Endothelial cell of umbilical vein (primary cell): ENCODE data around the gene JARID2. TPM values are rescaled to one million over a fixed set of nuclear protein-coding genes. Genes with fewer than 3 reads are reported as not detected.

Source experiments
- BruUV-seq: library from RNA; stranded (reverse); fragments of 400-500 nt; replicated peaks from 2 replicates; lab custom pipeline; 2021; lab: Mats Ljungman, UMichigan
- CTCF ChIA-PET: fragments of 300-600, 350-600 bp; sonication (Branson Sonifier 250); formaldehyde crosslinking; loops from one replicate; lab custom pipeline; 2021; ENCODE audit warnings: antibody characterized with exemption, inconsistent platforms; lab: Charles Lee
- POLR2A ChIA-PET: fragments of 300-600, 350-600 bp; sonication (Branson Sonifier 250); formaldehyde crosslinking; loops from one replicate; lab custom pipeline; 2021; ENCODE audit warnings: antibody characterized with exemption, inconsistent platforms; lab: Charles Lee
- DNase-seq: peaks from one replicate; pipeline ENCODE4 v3.0.0-alpha.2; 2011; ENCODE audit warnings: low read depth, low spot score
- FAIRE-seq: peaks from 2 replicates; lab custom pipeline; 2011; peaks lifted over from hg19 to GRCh38; lab: Jason Lieb, UNC
- H2AFZ ChIP-seq: 2 replicates; pipeline ENCODE4 v1.6.0; 2012; ENCODE audit warnings: low read depth, low read length, control low read depth, inconsistent platforms
- H3K27ac ChIP-seq: 2 replicates; pipeline ENCODE4 v1.5.1; 2011; ENCODE audit warnings: low read depth, mild to moderate bottlenecking, control low read depth, low read length, moderate library complexity; ENCODE audit not compliant: insufficient read depth
- H3K27me3 ChIP-seq, 2 experiments: 2 replicates each; pipeline versions ENCODE4 v1.6.0 to v1.6.1; 2011; ENCODE audit warnings: low read length in 2 of 2, mixed read lengths in 1 of 2; ENCODE audit not compliant: control insufficient read depth in 2 of 2, insufficient read depth in 2 of 2
- H3K36me3 ChIP-seq, 2 experiments: 2 replicates in 1 of 2; 3 replicates in 1 of 2; pipeline ENCODE4 v1.5.1; 2011; ENCODE audit warnings: low read length in 2 of 2, mild to moderate bottlenecking in 1 of 2, moderate library complexity in 1 of 2; ENCODE audit not compliant: control insufficient read depth in 2 of 2, insufficient read depth in 2 of 2; ENCODE audit errors: extremely low read depth in 1 of 2
- H3K4me1 ChIP-seq: 3 replicates; pipeline ENCODE4 v1.5.1; 2011; ENCODE audit warnings: mild to moderate bottlenecking, low read length; ENCODE audit not compliant: control insufficient read depth, insufficient read depth; ENCODE audit errors: extremely low read depth
- H3K4me2 ChIP-seq: 2 replicates; pipeline ENCODE4 v1.6.1; 2011; ENCODE audit warnings: low read length, control low read depth, mixed read lengths; ENCODE audit not compliant: insufficient read depth
- H3K4me3 ChIP-seq, 3 experiments: fragments of 200-600 bp in 1 of 3; sonication (generic), shearing (Covaris generic) in 1 of 3; replicated peaks in 1 of 3; 2 replicates each; pipeline ENCODE4 v1.5.1; 2011 to 2016; ENCODE audit warnings: control low read depth in 3 of 3, low read length in 3 of 3, mild to moderate bottlenecking in 2 of 3, inconsistent platforms in 1 of 3, low read depth in 1 of 3, moderate library complexity in 1 of 3; ENCODE audit not compliant: insufficient read depth in 1 of 3
- H3K79me2 ChIP-seq: 2 replicates; pipeline ENCODE4 v1.6.0; 2012; ENCODE audit warnings: low read length, inconsistent platforms; ENCODE audit not compliant: control insufficient read depth, insufficient read depth
- H3K9ac ChIP-seq: replicated peaks from 2 replicates; pipeline ENCODE3; 2011; ENCODE audit warnings: low read length, control low read depth; ENCODE audit not compliant: insufficient read depth; ENCODE audit errors: extremely low read depth
- H3K9me1 ChIP-seq: replicated peaks from 3 replicates; pipeline ENCODE4 v1.6.0; 2011; ENCODE audit warnings: mild to moderate bottlenecking, low read length; ENCODE audit not compliant: control insufficient read depth, insufficient read depth; ENCODE audit errors: extremely low read depth
- H3K9me3 ChIP-seq: replicated peaks from 2 replicates; pipeline ENCODE4 v1.5.1; 2012; ENCODE audit warnings: low read length, inconsistent platforms; ENCODE audit not compliant: control insufficient read depth, insufficient read depth
- H4K20me1 ChIP-seq: replicated peaks from 2 replicates; pipeline ENCODE3; 2011; ENCODE audit warnings: mild to moderate bottlenecking, low read length; ENCODE audit not compliant: control insufficient read depth, insufficient read depth; ENCODE audit errors: extremely low read depth
- EZH2 ChIP-seq: IDR thresholded peaks from 2 replicates; pipeline ENCODE4 v1.6.1; 2012; ENCODE audit warnings: borderline replicate concordance, low read depth, mild to moderate bottlenecking, moderate library complexity, low read length, inconsistent platforms; ENCODE audit not compliant: severe bottlenecking
- FOS ChIP-seq: IDR thresholded peaks from 2 replicates; pipeline ENCODE4 v1.6.1; 2011; ENCODE audit warnings: mild to moderate bottlenecking, low read length, moderate library complexity, borderline replicate concordance; ENCODE audit not compliant: insufficient read depth
- GATA2 ChIP-seq: IDR thresholded peaks from 2 replicates; pipeline ENCODE4 v1.7.0; 2011; ENCODE audit warnings: low read depth, mild to moderate bottlenecking, moderate library complexity, mixed read lengths, low read length; ENCODE audit not compliant: insufficient read length, insufficient read depth
- JUN ChIP-seq: IDR thresholded peaks from 2 replicates; pipeline ENCODE4 v1.6.1; 2011; ENCODE audit warnings: borderline replicate concordance, low read depth; ENCODE audit not compliant: insufficient read length, insufficient read depth
- MYC ChIP-seq: IDR thresholded peaks from one replicate; pipeline ENCODE4 v1.6.1; 2011; ENCODE audit warnings: mild to moderate bottlenecking, low read depth, low read length
- POLR2A ChIP-seq: IDR thresholded peaks from 2 replicates; pipeline ENCODE4 v1.6.1; 2012; ENCODE audit warnings: low read depth, mild to moderate bottlenecking, control low read depth, low read length
- POLR2AphosphoS5 ChIP-seq: IDR thresholded peaks from 2 replicates; pipeline ENCODE4 v1.6.1; 2012; ENCODE audit warnings: low read depth, mild to moderate bottlenecking, control low read depth, low read length, moderate library complexity; ENCODE audit not compliant: insufficient read depth
- dilution Hi-C: fragments of 300-500 bp; cut with MboI; formaldehyde crosslinking; loops from one replicate; pipeline ENCODE4 v1.15.0; 2019; ENCODE audit warnings: low sequenced_read_pairs; ENCODE audit not compliant: extremely low pct_ligation_motif_present
- intact Hi-C: fragments of 100-400 bp; cut with micrococcal nuclease; formaldehyde crosslinking; loops from one replicate; pipeline ENCODE4 v1.10.0; 2022
- polyA plus RNA-seq, 4 experiments: library from polyadenylated mRNA; depleted of rRNA in 3 of 4; stranded (reverse) in 3 of 4; unstranded in 1 of 4; fragments of >200 nt; gene quantifications; 2 replicates each; pipeline versions ENCODE4 v1.2.1 to v1.2.3, GENCODE V29; 2011 to 2012; ENCODE audit warnings: missing spikeins in 1 of 4
- total RNA-seq: library from RNA; stranded (reverse); gene quantifications from 2 replicates; pipeline ENCODE4 v1.2.3, GENCODE V29; 2021
- TF ChIP-seq, protein P1 (sequence below), 2 donors: IDR thresholded peaks; 1 replicate in 1 of 2; 2 replicates in 1 of 2; pipeline ENCODE4 v1.5.1; 2011; ENCODE audit warnings: low read length in 2 of 2, mild to moderate bottlenecking in 2 of 2, moderate library complexity in 2 of 2, control low read depth in 1 of 2, inconsistent platforms in 1 of 2, low read depth in 1 of 2; ENCODE audit not compliant: insufficient read depth in 1 of 2; ENCODE audit errors: extremely low read depth in 1 of 2
- TF ChIP-seq, protein P2 (sequence below): IDR thresholded peaks from 2 replicates; pipeline ENCODE4 v1.6.1; 2011; ENCODE audit not compliant: insufficient read depth, insufficient read length

The JARID2 gene
- total and polyA plus RNA-seq, 2 donors (not counting 3 experiments of a cell fraction or from before 2014, with no cell fraction given) = 2.9 to 10.6 TPM

DNA sequence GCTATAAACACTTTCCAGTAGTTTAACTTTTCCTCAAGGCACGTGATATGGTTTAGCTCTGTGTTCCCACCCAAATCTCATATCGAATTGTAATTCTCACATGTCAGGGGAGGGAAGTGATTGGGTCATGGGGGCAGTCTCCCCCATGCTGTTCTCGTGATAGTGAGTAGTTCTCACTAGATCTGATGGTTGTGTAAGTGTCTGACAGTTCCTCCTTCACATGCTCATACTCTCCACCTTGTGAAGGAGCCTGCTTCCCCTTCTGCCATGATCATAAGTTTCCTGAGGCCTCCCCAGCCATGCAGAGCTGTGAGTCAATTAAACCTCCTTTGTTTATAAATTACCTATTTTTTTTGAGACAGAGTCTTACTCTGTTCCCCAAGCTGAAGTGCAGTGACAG is 289.1 kb downstream of the JARID2 start:
- dilution Hi-C loops (no loop called here), intact Hi-C loops (no loop called here)
- CTCF ChIA-PET = no interaction called here
- H3K27ac ChIP-seq = no peak overlapping the region
- no peak for FAIRE-seq
- POLR2A ChIA-PET = no interaction called here
- no peaks in the 10 kb centered on the region for H3K9me1 ChIP-seq
- H3K79me2 ChIP-seq = no peaks in the 10 kb centered on the region
- H3K9me3 ChIP-seq = no peaks in the 10 kb centered on the region
- H3K4me1 ChIP-seq = no peaks in the 10 kb centered on the region
- H3K9ac ChIP-seq = no peak overlapping the region
- no peak overlapping the region for H3K4me3 ChIP-seq
- no peaks in the 10 kb centered on the region for H3K27me3 ChIP-seq
- TF ChIP-seq GATA2 (no peak), MYC (no peak)
- H2AFZ ChIP-seq = no peak overlapping the region
- H3K4me2 ChIP-seq = no peak overlapping the region
- no TSS peak for BruUV-seq
- H3K36me3 ChIP-seq = peaks cover 0 to 2% of the 10 kb centered on the region in 2 experiments
- no peaks in the 10 kb centered on the region for H4K20me1 ChIP-seq
- DNase-seq = no peak

DNA sequence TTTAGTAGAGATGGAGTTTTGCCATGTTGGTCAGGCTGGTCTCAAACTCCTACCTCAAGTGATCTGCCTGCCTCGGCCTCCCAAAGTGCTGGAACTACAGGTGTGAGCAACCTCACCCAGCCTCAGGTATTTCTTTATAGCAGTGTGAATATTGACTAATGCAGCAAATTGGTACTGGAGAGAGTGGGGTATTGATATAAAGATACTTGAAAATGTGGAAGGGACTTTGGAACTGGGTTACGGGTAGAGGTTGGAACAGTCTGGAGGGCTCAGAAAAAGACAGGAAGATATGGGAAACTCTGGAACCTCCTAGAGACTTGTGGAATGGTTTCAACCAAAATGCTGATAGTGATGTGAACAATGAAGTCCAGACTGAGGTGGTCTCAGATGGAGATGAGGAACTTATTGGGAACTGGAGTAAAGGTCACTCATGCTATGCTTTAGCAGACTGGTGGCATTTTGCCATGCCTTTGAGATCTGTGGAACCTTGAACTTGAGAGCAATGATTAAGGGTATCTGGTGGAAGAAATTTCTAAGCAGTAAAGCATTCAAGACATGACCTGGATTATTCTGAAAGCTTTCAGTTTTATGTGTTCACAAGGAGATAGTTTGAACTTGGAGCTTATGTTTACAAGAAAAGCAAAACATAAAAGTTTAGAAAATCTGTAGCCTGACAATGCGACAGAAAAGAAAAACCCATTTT is 289.8 kb downstream of the JARID2 start:
- H3K4me1 ChIP-seq = no peaks in the 10 kb centered on the region

More for the DNA sequence above, 289.8 kb downstream of the JARID2 start:
- no peak for DNase-seq
- no peak overlapping the region for H3K27ac ChIP-seq
- no peak overlapping the region for H3K9ac ChIP-seq
- intact Hi-C loops = no loop called here
- no TSS peak for BruUV-seq
- peaks cover 0 to 2% of the 10 kb centered on the region in 2 experiments for H3K36me3 ChIP-seq
- FAIRE-seq = no peak
- no peaks in the 10 kb centered on the region for H3K27me3 ChIP-seq
- dilution Hi-C loops = no loop called here
- TF ChIP-seq EZH2 (no peak), FOS (no peak), GATA2 (no peak), JUN (no peak), MYC (no peak), POLR2AphosphoS5 (no peak), POLR2A (no peak)
- TF ChIP-seq, protein P1, sequence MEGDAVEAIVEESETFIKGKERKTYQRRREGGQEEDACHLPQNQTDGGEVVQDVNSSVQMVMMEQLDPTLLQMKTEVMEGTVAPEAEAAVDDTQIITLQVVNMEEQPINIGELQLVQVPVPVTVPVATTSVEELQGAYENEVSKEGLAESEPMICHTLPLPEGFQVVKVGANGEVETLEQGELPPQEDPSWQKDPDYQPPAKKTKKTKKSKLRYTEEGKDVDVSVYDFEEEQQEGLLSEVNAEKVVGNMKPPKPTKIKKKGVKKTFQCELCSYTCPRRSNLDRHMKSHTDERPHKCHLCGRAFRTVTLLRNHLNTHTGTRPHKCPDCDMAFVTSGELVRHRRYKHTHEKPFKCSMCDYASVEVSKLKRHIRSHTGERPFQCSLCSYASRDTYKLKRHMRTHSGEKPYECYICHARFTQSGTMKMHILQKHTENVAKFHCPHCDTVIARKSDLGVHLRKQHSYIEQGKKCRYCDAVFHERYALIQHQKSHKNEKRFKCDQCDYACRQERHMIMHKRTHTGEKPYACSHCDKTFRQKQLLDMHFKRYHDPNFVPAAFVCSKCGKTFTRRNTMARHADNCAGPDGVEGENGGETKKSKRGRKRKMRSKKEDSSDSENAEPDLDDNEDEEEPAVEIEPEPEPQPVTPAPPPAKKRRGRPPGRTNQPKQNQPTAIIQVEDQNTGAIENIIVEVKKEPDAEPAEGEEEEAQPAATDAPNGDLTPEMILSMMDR (IDR thresholded peaks at IDR 0.05; ENCODE audit: extremely low read depth in 1 of 2, insufficient read depth in 1 of 2, low read depth in 1 of 2, low read length in 2 of 2) = no peak
- TF ChIP-seq, protein P2, sequence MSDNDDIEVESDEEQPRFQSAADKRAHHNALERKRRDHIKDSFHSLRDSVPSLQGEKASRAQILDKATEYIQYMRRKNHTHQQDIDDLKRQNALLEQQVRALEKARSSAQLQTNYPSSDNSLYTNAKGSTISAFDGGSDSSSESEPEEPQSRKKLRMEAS = no peak
- no peaks in the 10 kb centered on the region for H3K79me2 ChIP-seq
- CTCF ChIA-PET = interaction anchor here (1.0 to 1.3 kb wide), 2 partner anchors 8 to 14 kb away, joined by 3 read pairs; no protein-coding TSS in a partner anchor
- POLR2A ChIA-PET = no interaction called here
- no peaks in the 10 kb centered on the region for H3K9me3 ChIP-seq
- H3K4me2 ChIP-seq = no peak overlapping the region
- no peak overlapping the region for H3K4me3 ChIP-seq
- no peak overlapping the region for H2AFZ ChIP-seq
- H3K9me1 ChIP-seq = no peaks in the 10 kb centered on the region
- no peaks in the 10 kb centered on the region for H4K20me1 ChIP-seq
